Calu3 (cell line): ENCODE measurements around the gene GPR52. TPM values are rescaled to one million over a fixed set of nuclear protein-coding genes. Genes with fewer than 3 reads are reported as not detected.

Experiments used
- BruUV-seq: library from RNA; stranded (reverse); fragments of 400-500 nt; replicated peaks from 2 replicates; lab custom pipeline; 2021; lab: Mats Ljungman, UMichigan
- CTCF ChIA-PET: fragments of 300-600 bp; sonication (Branson Sonifier 250); formaldehyde crosslinking; loops from one replicate; lab custom pipeline; 2022; ENCODE audit warnings: antibody characterized with exemption; lab: Charles Lee
- DNase-seq: peaks from one replicate; pipeline ENCODE4 v3.0.0; 2022
- H3K27ac Mint-ChIP-seq: one replicate; pipeline ENCODE4 v1.8.0; 2022; ENCODE audit warnings: mixed read lengths; ENCODE audit not compliant: unreplicated experiment
- H3K27me3 Mint-ChIP-seq: one replicate; pipeline ENCODE4 v1.8.0; 2022; ENCODE audit warnings: mixed read lengths; ENCODE audit not compliant: unreplicated experiment
- H3K36me3 Mint-ChIP-seq: one replicate; pipeline ENCODE4 v1.8.0; 2022; ENCODE audit warnings: mild to moderate bottlenecking, moderate library complexity, mixed read lengths; ENCODE audit not compliant: insufficient read depth, unreplicated experiment
- H3K4me1 Mint-ChIP-seq: one replicate; pipeline ENCODE4 v1.8.0; 2022; ENCODE audit warnings: mild to moderate bottlenecking, low read depth, mixed read lengths; ENCODE audit not compliant: unreplicated experiment
- H3K4me3 Mint-ChIP-seq: one replicate; pipeline ENCODE4 v1.8.0; 2022; ENCODE audit warnings: mild to moderate bottlenecking, low read depth, moderate library complexity, mixed read lengths; ENCODE audit not compliant: unreplicated experiment
- H3K9me3 Mint-ChIP-seq: one replicate; pipeline ENCODE4 v1.8.0; 2022; ENCODE audit warnings: low read depth, mixed read lengths; ENCODE audit not compliant: unreplicated experiment
- intact Hi-C: fragments of 100-400 bp; cut with micrococcal nuclease; formaldehyde crosslinking; loops from one replicate; pipeline ENCODE4 v1.10.0; 2022; ENCODE audit not compliant: unreplicated experiment
- total RNA-seq: library from RNA; stranded (reverse); gene quantifications from 2 replicates; pipeline ENCODE4 v1.2.3, GENCODE V29; 2022
- TF ChIP-seq, protein P1 (sequence below): fragments of 200-600 bp; IDR thresholded peaks from one replicate; pipeline ENCODE4 v1.8.0; 2022; ENCODE audit warnings: antibody characterized with exemption; ENCODE audit not compliant: unreplicated experiment

GPR52 gene
- total RNA-seq, 1 experiment from 2014 or later, result 3.2 TPM

DNA sequence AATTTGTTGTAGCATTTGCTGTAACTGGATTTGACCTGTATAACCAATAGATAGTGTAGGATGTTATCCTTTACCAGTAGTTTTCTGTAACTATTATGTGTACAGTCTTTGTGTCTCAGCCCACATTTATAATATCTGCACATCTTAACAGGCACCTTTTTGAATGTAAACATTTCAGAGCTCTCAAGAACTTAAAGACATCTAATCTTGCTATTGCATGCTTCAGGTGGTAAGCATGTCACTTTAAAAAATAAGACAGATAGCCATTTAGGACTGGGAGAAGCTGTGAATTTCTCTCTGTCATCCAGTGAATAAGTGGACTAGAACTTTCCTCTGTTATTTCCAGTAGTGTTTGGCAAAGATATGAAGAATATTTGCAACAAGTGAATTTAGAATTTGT, 22.6 kb upstream of the GPR52 start:
- Mint-ChIP-seq H3K27me3 (no peaks in the 10 kb centered on the region), H3K4me3 (no peak overlapping the region), H3K9me3 (no peaks in the 10 kb centered on the region), H3K27ac (no peak overlapping the region), H3K4me1 (no peaks in the 10 kb centered on the region), H3K36me3 (no peaks in the 10 kb centered on the region)
- CTCF ChIA-PET, result no interaction called here
- intact Hi-C loops, result no loop called here
- DNase-seq, result no peak
- BruUV-seq, result no TSS peak
- TF ChIP-seq, protein P1, sequence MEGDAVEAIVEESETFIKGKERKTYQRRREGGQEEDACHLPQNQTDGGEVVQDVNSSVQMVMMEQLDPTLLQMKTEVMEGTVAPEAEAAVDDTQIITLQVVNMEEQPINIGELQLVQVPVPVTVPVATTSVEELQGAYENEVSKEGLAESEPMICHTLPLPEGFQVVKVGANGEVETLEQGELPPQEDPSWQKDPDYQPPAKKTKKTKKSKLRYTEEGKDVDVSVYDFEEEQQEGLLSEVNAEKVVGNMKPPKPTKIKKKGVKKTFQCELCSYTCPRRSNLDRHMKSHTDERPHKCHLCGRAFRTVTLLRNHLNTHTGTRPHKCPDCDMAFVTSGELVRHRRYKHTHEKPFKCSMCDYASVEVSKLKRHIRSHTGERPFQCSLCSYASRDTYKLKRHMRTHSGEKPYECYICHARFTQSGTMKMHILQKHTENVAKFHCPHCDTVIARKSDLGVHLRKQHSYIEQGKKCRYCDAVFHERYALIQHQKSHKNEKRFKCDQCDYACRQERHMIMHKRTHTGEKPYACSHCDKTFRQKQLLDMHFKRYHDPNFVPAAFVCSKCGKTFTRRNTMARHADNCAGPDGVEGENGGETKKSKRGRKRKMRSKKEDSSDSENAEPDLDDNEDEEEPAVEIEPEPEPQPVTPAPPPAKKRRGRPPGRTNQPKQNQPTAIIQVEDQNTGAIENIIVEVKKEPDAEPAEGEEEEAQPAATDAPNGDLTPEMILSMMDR, result no peak

DNA sequence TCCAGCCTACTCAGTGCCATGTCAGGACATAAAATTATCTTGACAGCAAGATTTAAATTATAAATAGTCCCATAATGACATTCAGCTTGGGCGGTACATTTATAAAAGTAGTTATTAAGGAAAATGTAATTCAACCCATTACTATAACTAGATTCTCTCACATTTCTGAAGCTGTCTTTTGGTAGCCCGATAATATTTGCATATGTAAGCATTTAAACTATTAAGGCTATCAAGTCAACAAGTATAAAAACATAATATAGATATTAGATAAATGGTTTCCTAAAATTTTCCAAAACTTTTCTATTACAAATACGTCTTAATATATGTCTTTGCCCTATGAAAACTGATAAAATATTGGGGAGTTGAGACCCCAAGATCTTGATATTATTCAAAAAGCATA, 21.6 kb upstream of the GPR52 start:
- no peak overlapping the region for H3K27ac Mint-ChIP-seq
- CTCF ChIA-PET, result no interaction called here
- H3K27me3 Mint-ChIP-seq, result no peaks in the 10 kb centered on the region
- no peak for DNase-seq
- intact Hi-C loops, result no loop called here
- H3K4me3 Mint-ChIP-seq, result no peak overlapping the region
- TF ChIP-seq, protein P1, result no peak
- no TSS peak for BruUV-seq
- H3K9me3 Mint-ChIP-seq, result no peaks in the 10 kb centered on the region
- H3K36me3 Mint-ChIP-seq, result no peaks in the 10 kb centered on the region
- no peaks in the 10 kb centered on the region for H3K4me1 Mint-ChIP-seq

DNA sequence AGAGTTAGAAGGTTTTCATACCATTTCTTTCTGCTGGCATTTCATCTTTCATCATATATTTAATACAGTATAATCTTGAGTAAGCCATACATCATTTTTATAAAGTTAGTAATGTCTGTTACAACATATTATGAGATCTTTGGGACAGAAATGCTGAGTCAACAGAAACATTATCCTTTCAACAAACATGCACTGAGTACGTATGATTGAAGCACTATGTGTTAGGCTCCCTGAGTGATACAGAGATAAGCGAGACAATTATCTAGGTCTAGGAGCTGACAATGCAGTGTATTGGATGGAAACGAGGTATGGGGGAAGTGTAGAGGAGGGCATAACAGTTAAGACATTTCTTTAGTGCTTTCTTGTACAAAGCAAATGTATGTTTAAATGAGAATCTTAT, 19.7 kb upstream of the GPR52 start:
- CTCF ChIA-PET, result no interaction called here
- DNase-seq, result no peak
- H3K4me3 Mint-ChIP-seq, result no peak overlapping the region

DNA sequence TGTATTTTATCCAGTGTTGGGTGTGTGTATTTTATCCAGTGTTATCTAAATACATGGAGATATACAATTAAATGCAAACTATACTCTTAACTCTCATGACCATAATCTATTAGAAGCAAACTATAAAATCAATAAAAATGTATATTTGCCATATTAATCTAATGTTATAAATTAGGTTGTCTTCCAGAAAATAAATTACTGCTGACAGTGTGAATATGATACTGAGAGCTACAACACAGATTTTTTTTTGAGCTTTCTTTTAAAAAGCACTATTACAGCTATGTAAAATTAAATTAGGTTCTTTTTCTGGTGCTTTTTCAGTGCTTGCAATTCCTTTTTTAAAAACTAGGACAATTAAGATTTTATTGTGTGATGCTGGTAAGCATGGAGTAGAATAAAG, 19.0 kb upstream of the GPR52 start:
- no peaks in the 10 kb centered on the region for H3K4me1 Mint-ChIP-seq
- no peaks in the 10 kb centered on the region for H3K36me3 Mint-ChIP-seq
- intact Hi-C loops, result no loop called here
- no peak for DNase-seq
- no peaks in the 10 kb centered on the region for H3K9me3 Mint-ChIP-seq
- no peak overlapping the region for H3K4me3 Mint-ChIP-seq
- no peak overlapping the region for H3K27ac Mint-ChIP-seq
- BruUV-seq, result no TSS peak
- H3K27me3 Mint-ChIP-seq, result no peaks in the 10 kb centered on the region
- TF ChIP-seq, protein P1, result no peak
- CTCF ChIA-PET, result no interaction called here

More for the DNA sequence above, 19.7 kb upstream of the GPR52 start:
- Mint-ChIP-seq H3K27me3 (no peaks in the 10 kb centered on the region), H3K4me1 (no peaks in the 10 kb centered on the region), H3K9me3 (no peaks in the 10 kb centered on the region), H3K36me3 (no peaks in the 10 kb centered on the region), H3K27ac (no peak overlapping the region)
- intact Hi-C loops, result no loop called here
- BruUV-seq, result no TSS peak
- TF ChIP-seq, protein P1, result no peak
